ENCODE measurements around the gene TRAPPC2L. TPM values are rescaled to one million over a fixed set of nuclear protein-coding genes. Genes with fewer than 3 reads are reported as not detected.

TRAPPC2L gene
- total RNA-seq, 1 donor from 2014 or later = 95.1 TPM

DNA sequence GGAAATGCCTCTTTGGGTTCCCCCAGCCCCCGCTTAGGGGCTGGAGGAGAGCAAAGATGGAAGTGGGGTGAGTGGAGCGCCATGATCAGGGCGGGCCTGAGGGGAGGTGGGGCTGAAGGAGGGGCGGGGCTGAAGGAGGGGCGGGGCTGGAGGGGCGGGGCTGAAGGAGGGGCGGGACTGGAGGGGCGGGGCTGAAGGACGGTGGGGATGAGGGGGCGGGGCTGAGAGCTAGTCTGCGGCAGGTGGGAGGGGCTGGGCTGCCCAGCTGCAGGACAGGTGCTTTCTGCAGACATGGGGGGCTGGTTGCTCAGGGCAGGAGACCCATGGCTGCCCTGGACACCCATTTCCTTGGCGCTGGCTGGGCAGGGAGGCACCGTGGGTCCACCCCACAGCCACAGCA is 48.6 kb downstream of the TRAPPC2L start:
- TF ChIP-seq, protein P1, sequence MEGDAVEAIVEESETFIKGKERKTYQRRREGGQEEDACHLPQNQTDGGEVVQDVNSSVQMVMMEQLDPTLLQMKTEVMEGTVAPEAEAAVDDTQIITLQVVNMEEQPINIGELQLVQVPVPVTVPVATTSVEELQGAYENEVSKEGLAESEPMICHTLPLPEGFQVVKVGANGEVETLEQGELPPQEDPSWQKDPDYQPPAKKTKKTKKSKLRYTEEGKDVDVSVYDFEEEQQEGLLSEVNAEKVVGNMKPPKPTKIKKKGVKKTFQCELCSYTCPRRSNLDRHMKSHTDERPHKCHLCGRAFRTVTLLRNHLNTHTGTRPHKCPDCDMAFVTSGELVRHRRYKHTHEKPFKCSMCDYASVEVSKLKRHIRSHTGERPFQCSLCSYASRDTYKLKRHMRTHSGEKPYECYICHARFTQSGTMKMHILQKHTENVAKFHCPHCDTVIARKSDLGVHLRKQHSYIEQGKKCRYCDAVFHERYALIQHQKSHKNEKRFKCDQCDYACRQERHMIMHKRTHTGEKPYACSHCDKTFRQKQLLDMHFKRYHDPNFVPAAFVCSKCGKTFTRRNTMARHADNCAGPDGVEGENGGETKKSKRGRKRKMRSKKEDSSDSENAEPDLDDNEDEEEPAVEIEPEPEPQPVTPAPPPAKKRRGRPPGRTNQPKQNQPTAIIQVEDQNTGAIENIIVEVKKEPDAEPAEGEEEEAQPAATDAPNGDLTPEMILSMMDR (conservative IDR thresholded peaks at IDR 0.05) = no peak
- H3K27me3 Mint-ChIP-seq (ENCODE audit: low read depth) = no peaks in the 10 kb centered on the region
- H3K36me3 Mint-ChIP-seq (ENCODE audit: low read depth) = no peaks in the 10 kb centered on the region
- no peaks in the 10 kb centered on the region for H3K9me3 Mint-ChIP-seq
- H3K27ac Mint-ChIP-seq (ENCODE audit: unreplicated experiment) = no peak overlapping the region
- no peaks in the 10 kb centered on the region for H3K4me1 Mint-ChIP-seq
- no peak overlapping the region for H3K4me3 Mint-ChIP-seq
- DNase-seq (ENCODE audit: low read depth, low spot score) = no peak

DNA sequence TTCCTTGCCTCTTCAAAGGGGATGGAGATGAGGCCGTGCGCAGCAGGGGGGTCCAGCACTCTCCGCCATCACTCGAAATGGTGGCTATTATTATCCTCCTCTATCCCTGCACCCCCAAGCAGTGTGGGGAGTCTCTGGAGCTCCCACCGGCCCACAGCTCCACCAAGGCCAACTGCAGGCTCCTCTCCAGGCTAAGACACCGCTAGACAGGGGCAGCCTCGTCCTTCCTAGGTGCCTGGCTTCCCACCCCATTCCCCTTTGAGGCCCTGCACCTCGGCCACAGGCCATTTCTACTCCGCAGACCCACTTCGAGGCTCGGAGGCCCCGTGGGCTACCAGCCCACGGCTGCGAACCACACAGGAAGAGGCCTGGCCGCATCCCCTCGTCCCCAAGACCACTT is 49.1 kb downstream of the TRAPPC2L start:
- Mint-ChIP-seq H3K27ac (ENCODE audit: unreplicated experiment) (no peak overlapping the region), H3K36me3 (ENCODE audit: low read depth) (no peaks in the 10 kb centered on the region), H3K9me3 (no peaks in the 10 kb centered on the region), H3K27me3 (ENCODE audit: low read depth) (no peaks in the 10 kb centered on the region), H3K4me3 (no peak overlapping the region), H3K4me1 (no peaks in the 10 kb centered on the region)
- TF ChIP-seq, protein P1 (conservative IDR thresholded peaks at IDR 0.05) = no peak
- no peak for DNase-seq (ENCODE audit: low read depth, low spot score)

DNA sequence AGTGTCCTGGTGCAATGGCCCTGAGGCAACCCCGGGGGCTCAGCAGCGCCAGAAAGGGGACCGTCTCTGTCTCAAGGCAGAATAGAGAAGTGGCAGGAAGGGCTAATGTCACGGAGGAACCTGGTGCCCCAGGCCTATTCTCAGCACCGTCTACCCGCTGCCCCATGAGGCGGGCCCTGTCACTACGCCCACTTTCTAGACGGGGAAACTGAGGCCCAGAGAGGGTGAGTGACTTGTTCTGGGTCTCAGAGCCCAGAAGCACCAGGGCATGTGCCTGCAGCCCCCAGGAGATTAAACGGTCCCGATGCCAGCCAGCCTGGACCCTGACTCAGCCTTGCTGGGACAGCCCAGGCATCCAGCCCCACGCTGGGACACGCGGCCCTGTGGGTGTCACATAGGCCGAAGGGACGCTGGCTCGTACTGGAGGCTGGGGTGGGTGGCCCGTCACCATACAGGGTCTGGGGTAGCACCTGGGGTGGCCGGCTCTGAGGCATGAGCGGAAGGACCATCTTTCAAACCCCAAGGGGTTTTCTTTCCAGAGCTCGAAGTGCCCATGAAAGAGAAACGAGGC is 49.7 kb downstream of the TRAPPC2L start:
- H3K36me3 Mint-ChIP-seq (ENCODE audit: low read depth) = no peaks in the 10 kb centered on the region
- H3K4me3 Mint-ChIP-seq = no peak overlapping the region

DNA sequence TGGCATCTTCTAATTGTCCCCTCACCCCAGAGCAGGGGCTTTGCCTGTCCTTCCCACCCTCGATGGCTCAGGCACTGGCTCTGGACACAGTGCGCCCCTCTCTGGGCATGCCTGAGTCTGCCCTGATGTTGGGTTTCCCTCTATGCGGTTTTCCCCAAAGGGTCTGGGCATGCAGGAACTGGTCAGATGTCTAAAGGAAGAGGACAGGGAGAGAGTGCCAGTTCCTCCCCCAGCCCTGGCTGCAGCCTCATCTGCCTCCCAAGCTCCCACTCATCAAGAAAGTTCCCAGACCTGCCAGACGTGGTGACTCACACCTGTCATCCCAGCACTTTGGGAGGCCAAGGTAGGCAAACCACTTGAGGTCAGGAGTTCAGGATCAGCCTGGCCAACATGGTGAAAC is 50.8 kb downstream of the TRAPPC2L start:
- H3K9me3 Mint-ChIP-seq = no peaks in the 10 kb centered on the region
- no peaks in the 10 kb centered on the region for H3K27me3 Mint-ChIP-seq (ENCODE audit: low read depth)
- no peaks in the 10 kb centered on the region for H3K36me3 Mint-ChIP-seq (ENCODE audit: low read depth)
- TF ChIP-seq, protein P1 (conservative IDR thresholded peaks at IDR 0.05) = no peak
- H3K4me3 Mint-ChIP-seq = no peak overlapping the region
- DNase-seq (ENCODE audit: low read depth, low spot score) = no peak
- H3K4me1 Mint-ChIP-seq = peaks cover 3% of the 10 kb centered on the region
- no peak overlapping the region for H3K27ac Mint-ChIP-seq (ENCODE audit: unreplicated experiment)

More for the DNA sequence above, 49.7 kb downstream of the TRAPPC2L start:
- TF ChIP-seq, protein P1 (conservative IDR thresholded peaks at IDR 0.05) = no peak
- no peaks in the 10 kb centered on the region for H3K27me3 Mint-ChIP-seq (ENCODE audit: low read depth)
- H3K27ac Mint-ChIP-seq (ENCODE audit: unreplicated experiment) = no peak overlapping the region
- no peaks in the 10 kb centered on the region for H3K9me3 Mint-ChIP-seq
- DNase-seq (ENCODE audit: low read depth, low spot score) = no peak
- no peaks in the 10 kb centered on the region for H3K4me1 Mint-ChIP-seq

DNA sequence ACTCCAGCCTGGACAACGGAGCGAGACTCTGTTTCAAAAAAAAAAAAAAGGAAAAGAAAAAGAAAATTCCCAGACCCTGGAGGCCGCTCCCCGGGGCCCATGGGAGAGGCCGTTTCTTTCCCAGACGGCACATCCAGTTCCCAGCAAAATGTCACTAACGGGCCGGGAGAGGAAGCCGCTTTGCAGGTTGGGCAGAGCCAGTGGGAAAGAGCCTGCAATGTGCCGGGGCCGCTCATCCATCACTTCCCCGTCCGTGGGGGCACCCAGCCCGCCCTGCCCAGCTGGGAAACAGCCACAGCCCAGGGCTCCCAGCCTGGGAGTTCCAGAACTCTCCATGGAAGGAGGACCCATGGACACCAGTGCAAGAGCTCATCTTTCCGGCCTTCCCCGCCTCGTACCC is 51.4 kb downstream of the TRAPPC2L start:
- Mint-ChIP-seq H3K27ac (ENCODE audit: unreplicated experiment) (no peak overlapping the region), H3K4me3 (no peak overlapping the region), H3K9me3 (no peaks in the 10 kb centered on the region), H3K36me3 (ENCODE audit: low read depth) (no peaks in the 10 kb centered on the region), H3K27me3 (ENCODE audit: low read depth) (no peaks in the 10 kb centered on the region), H3K4me1 (peaks cover 3% of the 10 kb centered on the region)
- TF ChIP-seq, protein P1 (conservative IDR thresholded peaks at IDR 0.05) = no peak
- no peak for DNase-seq (ENCODE audit: low read depth, low spot score)
